NCI-H1694 (cell line): ENCODE measurements around the gene NR1H3.

Experiments
- DNase-seq: peaks from one replicate; lab custom pipeline; 2025; lab: John Stamatoyannopoulos, UW

The NR1H3 gene

DNA sequence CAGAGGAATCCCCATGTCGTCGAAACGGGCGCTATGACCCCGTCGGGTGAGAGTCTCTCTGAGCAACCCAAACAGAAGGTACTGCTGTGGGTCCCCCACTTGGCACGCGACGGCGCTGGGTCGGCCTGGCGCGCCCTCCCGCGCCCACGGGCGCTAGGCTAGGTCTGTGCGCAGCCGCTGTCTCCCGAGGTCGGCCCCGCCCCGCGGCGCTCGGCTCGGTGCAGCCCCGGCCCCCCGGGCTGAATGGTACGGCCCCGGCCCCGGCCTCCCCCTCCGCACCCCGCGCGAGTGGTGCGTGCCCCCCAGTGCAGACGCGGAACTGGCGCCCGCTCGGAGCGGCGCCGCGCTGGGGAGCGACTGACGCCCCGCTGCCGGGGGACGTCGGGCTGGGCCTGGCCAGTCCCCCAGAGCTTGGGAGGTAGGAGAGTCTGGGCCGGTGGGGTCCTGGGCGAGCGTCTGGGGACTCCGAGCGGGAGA is 12.1 kb downstream of the NR1H3 start, which contains the start of gene MADD:
Gene MADD, plus strand, starts transcription at position 305 of the 477 bp plus-strand sequence.
- DNase-seq = peak; percentile 43

DNA sequence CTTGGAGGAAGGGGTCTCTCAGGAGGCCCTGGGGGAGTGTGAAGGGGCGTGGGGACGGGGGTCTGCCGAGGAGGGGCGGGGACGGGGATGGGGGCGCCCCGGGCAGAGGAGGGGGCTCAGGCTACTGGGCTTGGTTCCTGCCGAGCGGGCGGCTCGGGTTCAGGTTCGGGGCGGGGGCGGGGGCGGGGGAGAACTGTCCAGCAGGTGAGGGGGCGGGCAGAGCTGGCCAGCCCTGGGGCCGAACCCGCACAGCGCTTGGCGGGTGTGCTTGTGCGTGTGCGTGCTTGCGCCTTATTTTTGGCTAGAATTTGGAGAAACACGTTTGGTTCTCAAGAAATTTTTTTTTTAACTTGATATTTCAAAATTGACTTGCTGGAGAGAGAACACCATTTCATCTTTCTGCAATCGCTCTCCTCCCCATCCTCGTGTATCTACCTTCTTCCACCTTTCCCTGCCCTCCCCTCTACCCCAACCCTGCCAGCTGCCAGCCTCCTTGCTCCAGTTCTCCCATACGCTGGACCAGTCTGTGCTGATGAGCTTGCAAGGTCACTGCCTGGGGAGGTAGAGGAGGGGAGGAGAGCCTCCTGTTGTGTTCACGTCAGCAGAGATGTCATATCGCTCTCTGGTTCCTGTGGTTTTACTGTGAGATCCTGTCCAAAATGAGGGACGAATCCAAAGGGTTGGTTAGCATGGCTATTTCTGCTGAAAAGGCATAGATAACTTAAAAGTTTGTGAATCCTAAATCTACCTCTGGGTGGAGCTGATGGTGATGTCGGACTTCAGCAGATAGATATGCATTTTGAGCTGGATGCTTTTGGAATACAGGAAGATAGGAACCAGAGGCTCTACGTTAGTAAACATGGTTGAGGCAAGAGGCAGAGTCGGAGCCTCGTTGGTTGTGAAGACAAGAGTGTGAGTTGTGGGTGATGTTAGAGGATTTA is 12.8 kb downstream of the NR1H3 start:
- DNase-seq = peak; percentile 32

DNA sequence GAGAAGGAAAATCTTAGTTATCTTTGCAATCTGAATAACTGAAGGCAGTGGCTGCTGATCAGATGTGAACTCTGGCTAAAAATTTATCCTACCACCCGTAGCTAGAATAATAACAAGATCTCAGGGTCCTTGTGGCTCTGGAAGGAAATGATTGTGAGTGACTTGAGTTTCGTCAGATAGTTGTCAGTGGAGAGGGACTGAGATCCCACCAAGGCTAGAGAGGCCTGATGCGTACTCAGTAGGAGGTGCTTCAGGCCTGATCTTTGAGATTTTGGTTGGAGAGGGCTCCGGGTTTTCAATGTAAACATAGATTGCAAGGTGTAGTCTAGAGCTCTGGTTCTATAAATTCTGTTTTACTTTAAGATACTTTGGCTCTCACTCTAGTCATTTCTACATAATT is 13.5 kb downstream of the NR1H3 start:
- no peak for DNase-seq

DNA sequence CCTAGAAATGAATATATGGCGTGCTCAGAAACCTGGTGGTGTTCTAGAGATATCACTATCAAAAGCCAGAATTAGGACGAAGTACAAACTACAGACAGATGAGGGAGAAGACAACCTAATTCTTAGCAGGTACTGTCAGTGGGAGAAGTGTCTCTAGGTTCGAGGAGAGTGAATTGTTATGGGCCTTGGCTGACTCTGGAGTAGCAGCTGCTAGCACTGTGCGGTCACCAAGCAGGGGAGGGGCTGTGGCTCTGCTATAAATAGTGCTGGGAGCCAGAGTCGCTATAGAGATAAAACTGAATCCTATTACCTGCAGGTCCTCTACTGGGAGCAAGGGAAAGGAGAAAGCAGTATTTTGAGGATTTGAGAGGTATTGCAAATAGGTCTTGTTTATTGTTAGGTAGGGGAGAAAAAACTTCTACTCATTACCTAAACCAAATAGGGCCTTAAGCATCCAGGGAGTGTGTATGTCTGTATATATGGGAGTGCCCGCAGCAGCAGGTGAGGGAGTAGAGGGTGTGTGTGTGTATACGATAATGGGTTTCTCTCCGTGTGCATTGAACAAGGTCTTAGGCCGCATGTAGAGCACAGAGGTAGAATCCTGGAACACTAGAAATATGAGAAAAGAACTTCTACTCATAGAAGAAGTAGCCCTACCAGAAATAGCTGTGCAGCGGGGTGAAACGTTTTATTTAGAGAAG is 14.3 kb downstream of the NR1H3 start:
- DNase-seq = no peak

DNA sequence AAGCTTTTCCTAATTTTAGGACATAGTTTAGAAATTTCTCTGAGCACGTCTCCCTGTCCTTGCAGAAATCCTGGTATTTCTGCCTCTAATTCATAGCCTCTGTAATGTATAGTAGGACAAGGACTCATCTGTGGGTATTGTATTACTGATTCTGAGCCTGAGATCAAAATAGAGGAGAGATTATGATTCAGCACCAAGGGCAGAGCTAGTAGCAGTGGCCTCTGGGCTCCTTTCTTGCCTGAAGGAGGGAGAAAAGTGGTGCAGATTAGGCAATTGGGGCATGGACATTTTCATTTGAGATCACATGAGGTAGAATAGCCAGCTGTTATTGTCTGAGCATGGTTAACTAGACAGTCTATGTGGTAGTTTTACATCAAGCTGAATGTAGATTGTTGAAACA is 14.9 kb downstream of the NR1H3 start:
- no peak for DNase-seq

DNA sequence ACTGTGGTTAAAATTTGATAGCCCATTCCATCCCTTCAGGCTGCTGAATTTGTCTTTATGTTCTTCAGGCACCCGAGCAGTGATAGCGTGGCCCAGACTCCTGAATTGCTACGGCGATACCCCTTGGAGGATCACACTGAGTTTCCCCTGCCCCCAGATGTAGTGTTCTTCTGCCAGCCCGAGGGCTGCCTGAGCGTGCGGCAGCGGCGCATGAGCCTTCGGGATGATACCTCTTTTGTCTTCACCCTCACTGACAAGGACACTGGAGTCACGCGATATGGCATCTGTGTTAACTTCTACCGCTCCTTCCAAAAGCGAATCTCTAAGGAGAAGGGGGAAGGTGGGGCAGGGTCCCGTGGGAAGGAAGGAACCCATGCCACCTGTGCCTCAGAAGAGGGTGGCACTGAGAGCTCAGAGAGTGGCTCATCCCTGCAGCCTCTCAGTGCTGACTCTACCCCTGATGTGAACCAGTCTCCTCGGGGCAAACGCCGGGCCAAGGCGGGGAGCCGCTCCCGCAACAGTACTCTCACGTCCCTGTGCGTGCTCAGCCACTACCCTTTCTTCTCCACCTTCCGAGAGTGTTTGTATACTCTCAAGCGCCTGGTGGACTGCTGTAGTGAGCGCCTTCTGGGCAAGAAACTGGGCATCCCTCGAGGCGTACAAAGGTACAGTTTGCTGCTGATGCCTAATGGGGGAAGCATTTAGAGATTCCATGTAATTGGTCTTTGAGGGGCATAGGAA is 16.9 kb downstream of the NR1H3 start:
- DNase-seq = no peak

DNA sequence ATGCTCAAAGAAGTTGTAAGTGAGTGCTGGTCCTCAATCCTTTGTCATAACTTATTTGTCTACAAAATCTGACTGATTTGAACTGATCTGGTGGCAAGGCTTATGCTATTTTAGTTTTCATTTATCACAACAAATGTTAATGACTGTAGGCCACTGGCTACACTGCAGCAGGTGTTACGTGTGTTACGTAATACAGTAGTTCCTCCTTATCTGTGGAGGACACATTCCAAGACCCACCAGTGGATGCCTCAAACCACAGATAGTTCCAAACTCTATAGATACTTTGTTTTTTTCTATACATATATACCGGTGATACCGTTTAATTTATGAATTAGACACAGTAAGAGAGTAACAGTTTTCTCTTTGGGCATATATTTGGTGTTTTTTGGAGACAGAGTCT is 19.1 kb downstream of the NR1H3 start:
- no peak for DNase-seq

DNA sequence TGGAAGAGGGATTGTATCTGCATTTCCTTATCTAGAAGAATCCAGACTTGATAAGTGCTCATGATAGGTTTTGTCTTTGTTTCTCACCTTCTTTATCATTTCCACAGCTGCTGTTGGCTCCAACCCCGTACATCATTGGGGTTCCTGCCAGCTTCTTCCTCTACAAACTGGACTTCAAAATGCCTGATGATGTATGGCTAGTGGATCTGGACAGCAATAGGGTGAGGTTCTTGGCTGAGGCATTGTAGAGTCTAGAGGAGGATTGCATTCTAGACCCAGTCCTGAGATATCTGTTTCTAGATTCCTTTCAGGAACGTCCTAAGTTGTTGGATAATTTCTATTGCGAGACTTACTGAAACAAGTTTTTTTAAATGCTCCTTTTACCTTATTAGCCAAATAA is 20.3 kb downstream of the NR1H3 start:
- DNase-seq = no peak

DNA sequence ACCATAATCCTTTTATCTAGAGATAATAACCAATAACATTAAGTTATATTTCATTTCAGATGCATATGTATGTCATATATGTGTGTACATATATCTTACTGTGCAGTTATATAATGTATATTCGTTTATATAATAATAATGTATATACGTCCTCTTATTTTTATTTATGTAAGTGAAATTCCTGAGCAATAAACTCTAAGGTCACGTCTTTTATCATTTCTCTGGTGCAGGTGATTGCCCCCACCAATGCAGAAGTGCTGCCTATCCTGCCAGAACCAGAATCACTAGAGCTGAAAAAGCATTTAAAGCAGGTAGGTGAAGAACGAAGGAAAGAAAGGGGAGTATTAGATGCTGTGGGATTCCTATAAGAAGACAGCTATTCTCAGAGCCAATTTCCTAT is 21.0 kb downstream of the NR1H3 start:
- no peak for DNase-seq

DNA sequence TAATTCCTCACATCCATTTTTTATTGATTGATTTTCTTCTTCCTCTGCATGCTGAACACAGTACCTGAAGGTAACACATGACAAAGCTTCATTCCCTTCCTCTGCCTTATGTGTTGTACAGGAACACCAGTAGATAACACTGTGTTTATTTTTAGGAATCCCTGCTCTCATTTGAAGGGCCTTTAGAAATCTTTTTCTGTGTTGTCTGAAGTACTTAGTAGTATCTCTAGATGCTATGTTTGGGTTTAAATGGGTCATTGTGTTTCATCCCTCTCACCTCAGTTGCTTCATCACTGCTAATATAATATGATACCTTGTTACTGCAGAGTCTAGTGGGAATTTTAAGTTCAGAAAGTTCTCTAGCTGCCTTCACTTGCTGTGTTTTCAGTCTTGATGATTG is 22.3 kb downstream of the NR1H3 start:
- no peak for DNase-seq

DNA sequence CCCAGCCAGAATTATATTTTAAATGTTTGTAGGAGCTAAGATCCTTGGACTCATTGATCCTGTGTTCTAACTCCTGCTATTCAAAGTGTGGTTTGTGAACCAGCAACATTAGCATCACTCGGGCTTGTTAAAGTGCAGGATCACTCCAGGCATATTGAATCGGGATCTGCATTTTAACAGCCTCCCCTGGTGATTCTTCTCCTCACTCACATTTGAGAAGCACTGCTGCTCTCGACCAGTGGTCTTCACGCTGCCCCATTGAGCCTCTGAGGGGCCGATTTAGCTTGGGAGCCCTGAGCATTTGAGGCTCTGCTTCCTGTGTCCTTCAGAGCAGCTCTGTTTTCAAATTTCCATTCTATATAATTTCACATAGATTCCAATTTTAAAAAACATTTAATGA is 23.1 kb downstream of the NR1H3 start:
- DNase-seq = no peak

DNA sequence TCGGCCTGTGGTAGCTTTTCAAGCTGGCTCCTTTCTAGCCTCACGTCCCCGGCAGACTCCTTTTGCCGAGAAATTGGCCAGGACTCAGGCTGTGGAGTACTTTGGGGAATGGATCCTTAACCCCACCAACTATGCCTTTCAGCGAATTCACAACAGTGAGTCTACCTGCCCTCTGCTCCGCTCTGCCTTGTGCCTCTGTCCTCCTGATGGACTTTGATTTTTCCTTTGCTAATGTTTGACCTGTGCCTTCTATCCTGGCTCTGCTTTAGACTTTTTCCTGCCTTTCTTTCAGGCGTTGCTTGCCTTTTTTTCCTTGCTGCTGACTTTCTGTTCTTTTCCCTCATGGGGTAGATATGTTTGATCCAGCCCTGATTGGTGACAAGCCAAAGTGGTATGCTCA is 24.7 kb downstream of the NR1H3 start:
- no peak for DNase-seq

DNA sequence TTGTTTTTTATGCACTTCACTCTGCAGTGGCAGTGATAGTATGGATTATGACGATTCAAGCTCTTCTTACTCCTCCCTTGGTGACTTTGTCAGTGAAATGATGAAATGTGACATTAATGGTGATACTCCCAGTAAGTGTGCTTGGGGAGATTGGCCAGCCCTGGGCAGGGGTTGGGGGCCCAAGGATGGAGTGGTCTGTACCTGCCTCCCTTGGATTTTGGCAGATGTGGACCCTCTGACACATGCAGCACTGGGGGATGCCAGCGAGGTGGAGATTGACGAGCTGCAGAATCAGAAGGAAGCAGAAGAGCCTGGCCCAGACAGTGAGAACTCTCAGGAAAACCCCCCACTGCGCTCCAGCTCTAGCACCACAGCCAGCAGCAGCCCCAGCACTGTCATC is 26.4 kb downstream of the NR1H3 start:
- DNase-seq = no peak

DNA sequence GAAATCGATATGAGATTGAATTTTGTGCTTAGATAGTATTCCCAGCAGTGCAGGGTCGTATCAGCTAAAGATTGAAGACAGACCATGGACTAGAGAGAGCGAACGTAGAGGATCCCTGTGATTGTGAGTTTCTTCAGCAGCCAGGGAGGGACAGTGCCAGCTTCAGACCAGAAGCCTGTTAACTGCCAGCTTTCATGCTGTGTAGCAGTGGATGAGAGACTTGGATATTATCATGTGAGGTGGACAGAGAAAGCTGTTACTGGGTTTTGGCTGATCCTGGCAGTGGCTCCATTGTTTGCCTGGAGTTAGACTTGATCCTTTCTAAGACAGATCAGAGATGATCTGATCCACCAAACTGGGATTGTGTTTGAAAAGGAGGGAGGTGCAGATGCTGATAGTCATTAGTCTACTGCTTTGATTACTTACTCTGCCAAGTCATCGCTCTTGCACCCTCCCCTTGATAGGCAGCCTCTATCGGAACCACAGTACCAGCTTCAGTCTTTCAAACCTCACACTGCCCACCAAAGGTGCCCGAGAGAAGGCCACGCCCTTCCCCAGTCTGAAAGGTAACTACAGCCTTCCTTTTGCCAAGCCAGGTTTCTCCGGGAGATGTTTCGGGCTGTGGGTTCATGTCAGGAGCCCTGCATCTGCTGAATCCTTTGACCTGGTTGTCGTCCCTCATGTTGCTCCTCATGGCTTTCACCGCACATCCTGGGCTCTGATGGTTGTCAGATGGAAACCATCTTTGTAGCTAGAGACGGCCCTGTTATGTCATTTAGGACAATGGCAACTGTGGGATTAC is 28.4 kb downstream of the NR1H3 start:
- DNase-seq = no peak

DNA sequence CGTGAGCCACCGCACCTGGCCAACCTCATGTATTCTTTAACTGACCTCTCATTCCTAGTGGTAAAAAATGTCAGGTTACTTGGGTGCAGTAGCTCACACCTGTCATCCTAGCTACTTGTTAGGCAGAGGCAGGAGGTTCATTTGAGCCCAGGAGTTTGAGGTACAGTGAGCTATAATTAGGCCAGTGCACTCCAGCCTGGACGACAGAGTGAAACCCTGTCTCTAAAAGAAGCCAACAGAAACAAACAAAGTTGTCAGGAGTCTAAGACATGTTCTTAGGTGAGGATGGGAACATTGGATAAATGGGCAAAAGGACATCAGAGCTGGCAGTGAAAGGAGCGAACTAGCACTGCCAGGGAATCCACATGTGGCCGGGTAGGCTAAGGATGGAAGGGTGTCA is 30.3 kb downstream of the NR1H3 start:
- no peak for DNase-seq

DNA sequence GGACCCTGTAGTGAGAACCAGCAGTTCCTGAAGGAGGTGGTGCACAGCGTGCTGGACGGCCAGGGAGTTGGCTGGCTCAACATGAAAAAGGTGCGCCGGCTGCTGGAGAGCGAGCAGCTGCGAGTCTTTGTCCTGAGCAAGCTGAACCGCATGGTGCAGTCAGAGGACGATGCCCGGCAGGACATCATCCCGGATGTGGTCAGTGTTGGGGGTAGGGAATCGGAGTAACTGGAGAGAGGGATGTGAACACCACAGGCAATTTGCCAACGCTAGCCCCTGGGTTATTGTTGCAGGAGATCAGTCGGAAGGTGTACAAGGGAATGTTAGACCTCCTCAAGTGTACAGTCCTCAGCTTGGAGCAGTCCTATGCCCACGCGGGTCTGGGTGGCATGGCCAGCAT is 32.1 kb downstream of the NR1H3 start:
- DNase-seq = no peak

DNA sequence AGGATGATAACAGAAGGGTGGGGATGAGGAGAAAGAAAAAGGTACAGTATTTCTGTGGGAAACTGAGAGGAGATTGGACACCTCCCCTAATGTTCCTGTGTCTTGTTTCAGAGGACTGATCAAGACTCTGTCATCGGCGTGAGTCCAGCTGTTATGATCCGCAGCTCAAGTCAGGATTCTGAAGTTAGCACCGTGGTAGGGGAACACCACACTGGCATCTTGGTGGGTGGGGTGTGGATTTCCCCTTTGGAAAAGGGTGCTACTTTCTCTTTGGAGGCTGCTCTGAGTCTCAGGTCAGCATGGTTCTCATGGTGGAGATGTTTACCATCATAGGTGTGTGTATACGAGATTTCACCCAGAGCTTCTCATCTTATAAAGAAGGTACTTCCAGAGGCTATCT is 37.6 kb downstream of the NR1H3 start:
- DNase-seq = no peak

DNA sequence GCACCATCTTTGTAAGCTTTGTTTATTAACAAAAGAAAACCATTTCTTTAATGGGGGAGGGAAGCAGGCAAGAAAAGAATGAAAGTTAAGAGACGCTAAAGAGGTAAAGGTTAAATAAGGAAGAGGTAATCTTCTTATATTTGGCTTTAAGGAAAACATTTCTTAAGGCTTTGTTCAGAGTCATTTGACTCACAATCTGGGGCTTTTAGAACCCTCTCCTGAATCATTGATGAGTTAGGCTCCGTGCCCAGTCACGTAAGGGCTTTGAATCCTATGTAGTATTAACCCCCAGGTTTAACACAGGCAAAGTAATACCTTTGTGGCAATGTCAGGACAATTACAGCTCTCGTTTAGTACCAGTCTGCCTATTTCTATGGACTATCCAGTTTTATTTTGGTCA is 38.2 kb downstream of the NR1H3 start:
- DNase-seq = no peak

DNA sequence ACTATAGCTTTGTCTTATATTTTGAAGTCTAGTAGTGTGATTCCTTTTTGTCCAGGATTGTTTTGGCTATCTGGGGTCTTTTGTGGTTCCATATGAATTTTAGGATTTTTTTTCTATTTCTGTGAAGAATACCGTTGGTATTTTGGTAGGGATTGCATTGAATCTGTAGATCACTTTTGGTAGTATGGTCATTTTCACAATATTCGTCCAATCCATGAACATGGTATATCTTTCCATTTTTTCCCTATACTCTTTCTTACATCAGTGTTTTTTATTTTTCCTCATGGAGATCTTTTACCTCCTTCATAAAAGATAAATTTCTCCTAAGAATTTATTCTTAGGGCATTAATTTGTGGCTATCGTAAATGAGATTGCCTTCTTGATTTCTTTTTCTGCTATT is 41.3 kb downstream of the NR1H3 start:
- DNase-seq = no peak

DNA sequence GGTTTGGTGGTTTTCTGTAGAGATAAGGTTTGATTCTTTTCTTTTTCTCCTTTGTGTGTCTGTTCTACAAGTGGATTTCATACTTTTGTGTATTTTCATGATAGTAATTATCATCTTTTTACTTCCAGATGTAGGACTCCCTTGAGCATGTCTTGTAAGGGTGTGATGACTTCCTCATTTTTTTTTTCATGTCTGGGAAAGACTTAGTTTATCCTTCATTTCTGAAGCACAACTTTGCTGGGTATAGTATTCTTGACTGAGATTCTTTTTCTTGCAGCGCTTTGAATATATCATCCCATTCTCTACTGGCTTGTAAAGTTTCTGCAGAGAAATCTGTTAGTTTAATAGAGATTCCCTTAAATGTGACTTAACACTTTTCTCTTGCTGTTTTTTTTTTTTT is 45.1 kb downstream of the NR1H3 start:
- no peak for DNase-seq

DNA sequence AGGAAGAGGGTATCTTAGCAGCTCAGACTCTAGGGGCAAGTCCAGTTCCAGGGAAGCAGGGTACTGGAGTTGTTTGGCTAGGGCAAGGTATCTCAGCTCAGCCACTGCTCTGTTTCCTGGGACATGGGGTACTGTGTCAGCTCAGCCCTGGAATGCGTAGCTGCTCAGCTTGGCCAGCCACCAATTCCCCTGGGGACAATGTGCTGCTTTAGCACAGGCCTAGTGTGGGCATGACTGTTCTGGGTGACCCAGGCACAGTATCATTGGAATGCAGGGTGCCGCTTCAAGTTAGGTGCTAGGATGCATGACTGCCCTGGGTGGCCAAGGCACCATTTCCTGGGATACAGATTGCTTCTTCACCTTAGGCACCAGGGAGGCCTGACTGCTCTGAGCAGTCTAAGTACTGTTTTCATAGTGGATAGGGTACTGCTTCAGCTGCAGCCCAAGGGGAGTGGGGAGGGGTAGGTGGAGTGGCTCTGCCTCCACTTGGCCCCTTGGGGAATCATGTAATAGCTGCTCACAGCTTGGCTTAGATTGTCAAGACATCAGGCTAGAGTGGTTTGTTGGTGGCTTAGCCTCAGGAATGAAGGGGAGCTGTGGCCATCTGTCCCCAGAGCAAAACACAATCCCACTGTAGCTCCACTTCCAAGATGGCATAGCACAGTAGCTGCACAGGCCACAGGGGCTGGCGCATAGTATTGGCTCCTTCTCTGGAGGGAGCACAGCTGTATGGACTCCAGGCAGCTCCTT is 48.1 kb downstream of the NR1H3 start:
- DNase-seq = no peak
